Liver (tissue), 9 donors: ENCODE results near the gene CARD9. TPM values are rescaled to one million over a fixed set of nuclear protein-coding genes. Genes with fewer than 3 reads are reported as not detected.

Source experiments
- DNase-seq: peaks from one replicate; pipeline ENCODE4 v3.0.0-alpha.2; 2017; ENCODE audit warnings: low spot score
- H3K27ac ChIP-seq, 2 donors: one replicate each; pipeline ENCODE4 v1.7.0; 2013; ENCODE audit warnings: inconsistent platforms in 2 of 2, low read length in 2 of 2, control low read depth in 1 of 2, low read depth in 1 of 2, mild to moderate bottlenecking in 1 of 2
- H3K27me3 ChIP-seq, 4 donors: one replicate each; pipeline versions ENCODE4 v1.6.1 to v1.7.0; 2013; ENCODE audit warnings: low read length in 3 of 4, inconsistent platforms in 1 of 4, mild to moderate bottlenecking in 1 of 4, moderate library complexity in 1 of 4; ENCODE audit not compliant: control insufficient read depth in 4 of 4, insufficient read depth in 4 of 4
- H3K36me3 ChIP-seq, 4 donors: one replicate each; pipeline versions ENCODE4 v1.6.1 to v1.7.0; 2013; ENCODE audit warnings: low read length in 3 of 4, mild to moderate bottlenecking in 3 of 4, low read depth in 1 of 4, moderate library complexity in 1 of 4; ENCODE audit not compliant: control insufficient read depth in 4 of 4, insufficient read depth in 3 of 4
- H3K4me1 ChIP-seq, 4 donors: one replicate each; pipeline versions ENCODE4 v1.6.1 to v1.7.0; 2013; ENCODE audit warnings: low read length in 3 of 4, mild to moderate bottlenecking in 3 of 4, moderate library complexity in 1 of 4; ENCODE audit not compliant: control insufficient read depth in 4 of 4, insufficient read depth in 4 of 4
- H3K4me3 ChIP-seq, 3 donors: one replicate each; pipeline versions ENCODE4 v1.6.1 to v1.7.0; 2013; ENCODE audit warnings: low read length in 3 of 3, control low read depth in 1 of 3, low read depth in 1 of 3, mild to moderate bottlenecking in 1 of 3
- H3K9ac ChIP-seq, 2 donors: one replicate each; pipeline ENCODE4 v1.7.0; 2013; ENCODE audit warnings: low read length in 2 of 2, mild to moderate bottlenecking in 2 of 2, moderate library complexity in 2 of 2, control low read depth in 1 of 2, low read depth in 1 of 2
- H3K9me3 ChIP-seq, 4 donors: one replicate each; pipeline versions ENCODE4 v1.6.1 to v1.7.0; 2013; ENCODE audit warnings: low read length in 3 of 4; ENCODE audit not compliant: control insufficient read depth in 4 of 4
- ATF3 ChIP-seq: IDR thresholded peaks from 2 replicates; pipeline ENCODE4 v1.6.1; 2016; ENCODE audit warnings: antibody characterized with exemption
- CTCF ChIP-seq: fragments of 150-350 bp; IDR thresholded peaks from 2 replicates; pipeline ENCODE4 v1.5.1; 2017; ENCODE audit warnings: improper control_type of control experiment, low read depth, low read length; ENCODE audit not compliant: missing input control
- EGR1 ChIP-seq, 2 donors: IDR thresholded peaks; 2 replicates each; pipeline ENCODE4 v1.6.1; 2016 to 2018; ENCODE audit warnings: antibody characterized with exemption in 2 of 2, low read depth in 2 of 2
- FOXA1 ChIP-seq: IDR thresholded peaks from 2 replicates; pipeline ENCODE4 v1.6.1; 2016; ENCODE audit warnings: antibody characterized with exemption
- FOXA2 ChIP-seq: IDR thresholded peaks from 2 replicates; pipeline ENCODE4 v1.6.1; 2016; ENCODE audit warnings: antibody characterized with exemption
- GABPA ChIP-seq, 2 donors: IDR thresholded peaks in 1 of 2; conservative IDR thresholded peaks in 1 of 2; 2 replicates each; pipeline ENCODE4 v1.6.1; 2016; ENCODE audit warnings: antibody characterized with exemption in 2 of 2, mild to moderate bottlenecking in 1 of 2, moderate library complexity in 1 of 2
- HNF4A ChIP-seq, 2 donors: conservative IDR thresholded peaks; 2 replicates each; pipeline ENCODE4 v1.6.1; 2016; ENCODE audit warnings: antibody characterized with exemption in 2 of 2, mild to moderate bottlenecking in 2 of 2
- HNF4G ChIP-seq: IDR thresholded peaks from 2 replicates; pipeline ENCODE4 v1.6.1; 2016; ENCODE audit warnings: antibody characterized with exemption
- JUND ChIP-seq, 2 donors: IDR thresholded peaks; 2 replicates each; pipeline ENCODE4 v1.6.1; 2016; ENCODE audit warnings: antibody characterized with exemption in 2 of 2
- MAX ChIP-seq: IDR thresholded peaks from 2 replicates; pipeline ENCODE4 v1.6.1; 2016; ENCODE audit warnings: antibody characterized with exemption
- NR2F2 ChIP-seq: IDR thresholded peaks from 2 replicates; pipeline ENCODE4 v1.6.1; 2016; ENCODE audit warnings: antibody characterized with exemption
- RAD21 ChIP-seq, 2 donors: IDR thresholded peaks; 2 replicates each; pipeline ENCODE4 v1.6.1; 2016; ENCODE audit warnings: antibody characterized with exemption in 2 of 2, mild to moderate bottlenecking in 2 of 2
- REST ChIP-seq: IDR thresholded peaks from 2 replicates; pipeline ENCODE4 v1.6.1; 2016; ENCODE audit warnings: antibody characterized with exemption, mild to moderate bottlenecking
- RXRA ChIP-seq, 2 donors: IDR thresholded peaks; 2 replicates each; pipeline ENCODE4 v1.6.1; 2017 to 2018; ENCODE audit warnings: antibody characterized with exemption in 2 of 2, mild to moderate bottlenecking in 1 of 2
- SP1 ChIP-seq: IDR thresholded peaks from 2 replicates; pipeline ENCODE4 v1.6.1; 2018; ENCODE audit warnings: antibody characterized with exemption, mild to moderate bottlenecking
- TAF1 ChIP-seq: conservative IDR thresholded peaks from 2 replicates; pipeline ENCODE4 v1.6.1; 2016; ENCODE audit warnings: antibody characterized with exemption, mild to moderate bottlenecking
- YY1 ChIP-seq: IDR thresholded peaks from 2 replicates; pipeline ENCODE4 v1.6.1; 2016; ENCODE audit warnings: antibody characterized with exemption, mild to moderate bottlenecking
- ZBTB33 ChIP-seq: IDR thresholded peaks from 2 replicates; pipeline ENCODE4 v1.6.1; 2016; ENCODE audit warnings: antibody characterized with exemption
- WGBS: extraction: QIAGEN DNeasy Blood & Tissue Kit; methylation state at CpG from one replicate; pipeline ENCODE4 v1.1.7; 2013; 5-methylcytosine and 5-hydroxymethylcytosine counted together
- polyA plus RNA-seq, 2 donors: library from polyadenylated mRNA; stranded (reverse) in 1 of 2; unstranded in 1 of 2; fragments of 200-250 nt in 1 of 2; fragments of >200 nt in 1 of 2; fragmentation: Nextera tagmentation in 1 of 2; extraction: Ambion mirVana in 1 of 2; gene quantifications; one replicate each; pipeline versions ENCODE4 v1.2.1 to v1.2.3, GENCODE V29; 2013 to 2015
- total RNA-seq, 2 donors: library from RNA; depleted of rRNA; stranded (reverse); fragments of >200 nt; gene quantifications; one replicate each; pipeline ENCODE4 v1.2.3, GENCODE V29; 2014
- donor health status: healthy.
- donor health status: healthy.
- donor health status: healthy.
- donor health status: healthy.
- donor health status: healthy.

CARD9 gene
- total and polyA plus RNA-seq, 4 donors: 0.25 to 5.3 (median 2.2) TPM

GRCh38 chr9:136421791-136422190, 48.3 kb upstream of the CARD9 start:
- H3K27ac ChIP-seq: no peak overlapping the region
- TF ChIP-seq REST: no peak
- no peak for TF ChIP-seq CTCF
- no peak for TF ChIP-seq HNF4A (conservative IDR thresholded peaks at IDR 0.05)
- TF ChIP-seq YY1: no peak
- TF ChIP-seq SP1: no peak
- no peak for TF ChIP-seq JUND (IDR thresholded peaks at IDR 0.05)
- no peak for TF ChIP-seq RXRA (IDR thresholded peaks at IDR 0.05)
- no peak for TF ChIP-seq GABPA (IDR thresholded peaks at IDR 0.05 in 1 of 2, conservative IDR thresholded peaks at IDR 0.05 in 1 of 2)
- TF ChIP-seq TAF1: no peak
- no peak for TF ChIP-seq NR2F2
- no peak for TF ChIP-seq HNF4G
- no peak for TF ChIP-seq EGR1 (IDR thresholded peaks at IDR 0.05; ENCODE audit: low read depth in 2 of 2)
- no peak for TF ChIP-seq FOXA1
- TF ChIP-seq ZBTB33: no peak
- no peak for TF ChIP-seq RAD21 (IDR thresholded peaks at IDR 0.05)
- TF ChIP-seq ATF3: no peak
- no peak for TF ChIP-seq MAX
- no peak for TF ChIP-seq FOXA2
- DNase-seq: no peak
- H3K36me3 ChIP-seq: peaks cover 18 to 68% (median 40%) of the 10 kb centered on the region in 4 donors
- H3K9ac ChIP-seq: no peak overlapping the region
- WGBS: 94% methylated on average over 21 of the region's 21 CpGs
- H3K27me3 ChIP-seq: no peaks in the 10 kb centered on the region
- no peaks in the 10 kb centered on the region for H3K9me3 ChIP-seq
- peaks cover 2 to 13% (median 7%) of the 10 kb centered on the region in 4 donors for H3K4me1 ChIP-seq
- H3K4me3 ChIP-seq: no peak overlapping the region
